HepG2 (cell line): ENCODE measurements around the gene C11orf86. TPM values are rescaled to one million over a fixed set of nuclear protein-coding genes. Genes with fewer than 3 reads are reported as not detected.
A peak's percentile ranks its signal among the peaks of the same experiment; 100 is the strongest.
"Not testable (repeated sequence)": the region's sequence is repeated elsewhere in the genome, so short reads cannot be mapped to it uniquely, and the experiment has no call there.

Source experiments
- ATAC-seq: fragments of 200-7000 bp; cut with Tn5 transposase; 3 replicates; pipeline ENCODE4 v1.9.1; 2020; ENCODE audit warnings: mild to moderate bottlenecking, moderate library complexity
- BruUV-seq: library from RNA; stranded (reverse); fragments of 400-500 nt; replicated peaks from 2 replicates; lab custom pipeline; 2021; lab: Mats Ljungman, UMichigan
- CTCF ChIA-PET: fragments of 300-600 bp; formaldehyde crosslinking; extraction: SDS; loops from one replicate; lab custom pipeline; 2021; ENCODE audit warnings: low total read pairs, inconsistent platforms, low intra/inter-chr PET ratio; lab: Yijun Ruan, JAX
- POLR2A ChIA-PET: fragments of 350-600 bp; sonication (Branson Sonifier 250); formaldehyde crosslinking; loops from one replicate; lab custom pipeline; 2020; ENCODE audit warnings: antibody characterized with exemption, inconsistent platforms; lab: Yijun Ruan, JAX
- DNase-seq: peaks from one replicate; pipeline ENCODE4 v3.0.0-alpha.2; 2015; ENCODE audit warnings: low spot score
- FAIRE-seq: peaks from 3 replicates; lab custom pipeline; 2011; peaks lifted over from hg19 to GRCh38; lab: Jason Lieb, UNC
- H2AFZ ChIP-seq: one replicate; pipeline ENCODE4 v1.6.1; 2011; ENCODE audit warnings: low read length, inconsistent platforms
- H3K27ac ChIP-seq: fragments of 300-600 bp; 3 replicates; pipeline ENCODE4 v1.8.0; 2011; ENCODE audit warnings: mixed run types, mild to moderate bottlenecking, mixed read lengths, low read length, inconsistent platforms; ENCODE audit not compliant: insufficient read depth; ENCODE audit errors: extremely low read length
- H3K27me3 ChIP-seq, 2 experiments: fragments of 200-600 bp in 1 of 2; 2 replicates in 1 of 2; 3 replicates in 1 of 2; pipeline versions ENCODE4 v1.6.0 to v1.8.0; 2011; ENCODE audit warnings: low read length in 2 of 2, mild to moderate bottlenecking in 2 of 2, moderate library complexity in 2 of 2, inconsistent platforms in 1 of 2; ENCODE audit not compliant: insufficient read depth in 2 of 2, control insufficient read depth in 1 of 2
- H3K36me3 ChIP-seq, 2 experiments: fragments of 200-600 bp in 1 of 2; replicated peaks in 1 of 2; 2 replicates in 1 of 2; 3 replicates in 1 of 2; pipeline versions ENCODE4 v1.5.1 to v1.8.0; 2011; ENCODE audit warnings: low read length in 2 of 2, inconsistent platforms in 1 of 2; ENCODE audit not compliant: insufficient read depth in 2 of 2, control insufficient read depth in 1 of 2
- H3K4me1 ChIP-seq: 2 replicates; pipeline ENCODE4 v1.5.1; 2012; ENCODE audit warnings: low read length, inconsistent platforms; ENCODE audit not compliant: insufficient read depth
- H3K4me2 ChIP-seq: 2 replicates; pipeline ENCODE4 v1.6.0; 2011; ENCODE audit warnings: low read depth, low read length, inconsistent platforms
- H3K4me3 ChIP-seq, 3 experiments: fragments of 200-600 bp in 1 of 3; sonication (generic), shearing (Covaris generic) in 1 of 3; replicated peaks in 1 of 3; 2 replicates each; pipeline ENCODE4 v1.5.1; 2011 to 2016; ENCODE audit warnings: low read length in 3 of 3, inconsistent platforms in 2 of 3, low read depth in 2 of 3, mild to moderate bottlenecking in 2 of 3, control low read depth in 1 of 3, mixed read lengths in 1 of 3; ENCODE audit not compliant: insufficient read depth in 1 of 3
- H3K79me2 ChIP-seq: one replicate; pipeline ENCODE4 v1.6.1; 2011; ENCODE audit warnings: low read length, inconsistent platforms; ENCODE audit not compliant: insufficient read depth
- H3K9ac ChIP-seq: 2 replicates; pipeline ENCODE4 v1.6.0; 2011; ENCODE audit warnings: mild to moderate bottlenecking, low read depth, low read length, inconsistent platforms; ENCODE audit not compliant: insufficient read depth
- H3K9me3 ChIP-seq: 2 replicates; pipeline ENCODE4 v1.5.1; 2012; ENCODE audit warnings: mild to moderate bottlenecking, low read length
- H4K20me1 ChIP-seq: 2 replicates; pipeline ENCODE4 v1.6.0; 2011; ENCODE audit warnings: inconsistent platforms, mild to moderate bottlenecking, low read length, moderate library complexity; ENCODE audit not compliant: insufficient read depth
- LCORL ChIP-seq, 2 experiments: fragments of 450-650 bp in 1 of 2; sonication (generic) in 1 of 2; formaldehyde crosslinking in 1 of 2; IDR thresholded peaks; 2 replicates each; pipeline versions ENCODE4 v1.5.0 to v1.6.1; 2017 to 2020; ENCODE audit warnings: antibody characterized with exemption in 1 of 2, missing genetic modification reagents in 1 of 2
- MLLT10 ChIP-seq: sonication (generic); formaldehyde crosslinking; IDR thresholded peaks from 2 replicates; pipeline ENCODE4 v1.4.0; 2020; ENCODE audit warnings: missing genetic modification reagents
- XBP1 ChIP-seq: sonication (generic); formaldehyde crosslinking; IDR thresholded peaks from 2 replicates; pipeline ENCODE4 v1.5.0; 2020; ENCODE audit warnings: missing genetic modification reagents
- ZNF121 ChIP-seq: sonication (generic); formaldehyde crosslinking; IDR thresholded peaks from 2 replicates; pipeline ENCODE4 v1.5.0; 2020; ENCODE audit warnings: mild to moderate bottlenecking, missing genetic modification reagents
- ZNF550 ChIP-seq: sonication (generic); formaldehyde crosslinking; IDR thresholded peaks from 2 replicates; pipeline ENCODE4 v1.4.0; 2020; ENCODE audit warnings: mild to moderate bottlenecking, missing genetic modification reagents, borderline replicate concordance
- WGBS: methylation state at CpG from one replicate; pipeline ENCODE4 v1.1.6; 2017; ENCODE audit warnings: low lambda C conversion rate; 5-methylcytosine and 5-hydroxymethylcytosine counted together
- in situ Hi-C: cut with HindIII; loops from 2 replicates; pipeline ENCODE4 v1.10.0; 2017; ENCODE audit warnings: low pct_unique_long_range_greater_than_20kb; ENCODE audit not compliant: extremely low pct_ligation_motif_present
- intact Hi-C: fragments of 100-400 bp; cut with micrococcal nuclease; formaldehyde crosslinking; loops from one replicate; pipeline ENCODE4 v1.10.0; 2022; ENCODE audit not compliant: unreplicated experiment
- polyA plus RNA-seq, 8 experiments: library from polyadenylated mRNA; depleted of rRNA in 3 of 8; stranded (reverse) in 7 of 8; unstranded in 1 of 8; fragments of >200 nt; fragmentation: Illumina TruSeq in 4 of 8; extraction: Trizol in 4 of 8; gene quantifications; 2 replicates each; pipeline versions ENCODE4 v1.2.1 to v1.2.3, GENCODE V29; 2011 to 2016; ENCODE audit warnings: low read depth in 4 of 8, missing spikeins in 1 of 8, mixed read lengths in 1 of 8; ENCODE audit not compliant: insufficient read depth in 1 of 8
- total RNA-seq, 5 experiments: library from RNA; depleted of rRNA; stranded (reverse); fragments of >200 nt; fragmentation: Illumina TruSeq; extraction: Trizol; gene quantifications; 2 replicates each; pipeline ENCODE4 v1.2.3, GENCODE V29; 2016; ENCODE audit warnings: low read depth in 1 of 5
- TF ChIP-seq, protein P1 (sequence below): sonication (generic); formaldehyde crosslinking; IDR thresholded peaks from 2 replicates; pipeline ENCODE4 v1.8.0; 2022; ENCODE audit warnings: low read depth, missing genetic modification reagents
- TF ChIP-seq, protein P2 (sequence below): sonication (generic); formaldehyde crosslinking; IDR thresholded peaks from 2 replicates; pipeline ENCODE4 v1.9.0; 2022; ENCODE audit warnings: missing genetic modification reagents, mild to moderate bottlenecking, borderline replicate concordance

Gene C11orf86
- total and polyA plus RNA-seq, 2 of the 13 experiments (the other 11 are each of a cell fraction or from before 2014, with no cell fraction given) = 0.11 to 0.18 TPM

DNA sequence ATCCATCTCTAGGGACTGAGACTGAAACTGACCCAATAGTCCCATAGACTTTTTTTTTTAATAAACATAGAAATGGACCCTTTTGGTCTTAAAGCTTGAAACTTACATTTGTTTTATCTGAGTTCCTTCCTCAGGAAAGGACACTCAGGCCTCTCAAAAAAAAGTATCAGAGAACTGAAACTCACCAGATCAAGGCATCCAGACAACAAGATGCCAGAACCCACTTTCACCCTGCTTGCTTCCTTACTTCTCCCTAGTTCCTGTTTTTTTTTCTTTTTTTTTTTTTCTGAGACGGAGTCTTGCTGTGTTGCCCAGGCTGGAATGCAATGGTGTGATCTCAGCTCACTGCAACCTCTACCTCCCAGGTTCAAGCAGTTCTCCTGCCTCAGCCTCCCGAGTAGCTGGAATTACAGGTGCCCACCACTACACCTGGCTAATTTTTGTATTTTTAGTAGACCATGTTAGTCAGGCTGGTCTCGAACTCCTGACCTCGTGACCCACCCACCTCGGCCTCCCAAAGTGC lies 13.4 kb upstream of the C11orf86 start:
- intact Hi-C loops = loop anchor here (10.0 kb wide), 1 partner anchor 563 kb away; the partner anchor contains the start of gene CABP2
- H3K36me3 ChIP-seq, H3K4me3 ChIP-seq, in situ Hi-C loops, H3K4me2 ChIP-seq, H3K9me3 ChIP-seq: not testable (repeated sequence)
- peak; percentile 57 for TF ChIP-seq ZNF121 (CRISPR knock-in tag)
- TF ChIP-seq, all 625 proteins: peak for 1; not testable (repeated sequence) for 624
- H2AFZ ChIP-seq, H3K27ac ChIP-seq, BruUV-seq, DNase-seq, ATAC-seq, H3K27me3 ChIP-seq, CTCF ChIA-PET, FAIRE-seq, H3K79me2 ChIP-seq, H4K20me1 ChIP-seq, H3K9ac ChIP-seq: not testable (repeated sequence)
- H3K4me1 ChIP-seq = peaks cover 46% of the 10 kb centered on the region
- POLR2A ChIA-PET = interaction anchor here (0.6 kb wide), 1 partner anchor 10 kb away, joined by 4 read pairs; no protein-coding TSS in a partner anchor
- 57% methylated on average over 5 of the region's 5 CpGs for WGBS

- intact Hi-C loops (loop anchor here (10.0 kb wide), 1 partner anchor 563 kb away; the partner anchor contains the start of gene CABP2), in situ Hi-C loops (no loop called here)
- Histone ChIP-seq H4K20me1 (no peaks in the 10 kb centered on the region), H3K9me3 (no peaks in the 10 kb centered on the region), H3K79me2 (no peaks in the 10 kb centered on the region), H3K27me3 (no peaks in the 10 kb centered on the region), H2AFZ (no peak overlapping the region), H3K4me3 (no peak overlapping the region), H3K4me2 (no peak overlapping the region), H3K4me1 (peaks cover 46% of the 10 kb centered on the region), H3K9ac (no peak overlapping the region), H3K27ac (no peak overlapping the region), H3K36me3 (no peaks in the 10 kb centered on the region)
- no peak for FAIRE-seq
- POLR2A ChIA-PET = interaction anchor here (0.6 kb wide), 1 partner anchor 9 kb away, joined by 4 read pairs; no protein-coding TSS in a partner anchor
- BruUV-seq = no TSS peak
- ATAC-seq = no peak
- 31% methylated on average over 2 of the region's 2 CpGs for WGBS
- TF ChIP-seq XBP1 (CRISPR knock-in tag) = no peak
- no peak for TF ChIP-seq LCORL (IDR thresholded peaks at IDR 0.05)
- no peak for TF ChIP-seq LCORL (CRISPR knock-in tag; IDR thresholded peaks at IDR 0.05)
- TF ChIP-seq ZNF550 (CRISPR knock-in tag) = no peak
- TF ChIP-seq, protein P1, sequence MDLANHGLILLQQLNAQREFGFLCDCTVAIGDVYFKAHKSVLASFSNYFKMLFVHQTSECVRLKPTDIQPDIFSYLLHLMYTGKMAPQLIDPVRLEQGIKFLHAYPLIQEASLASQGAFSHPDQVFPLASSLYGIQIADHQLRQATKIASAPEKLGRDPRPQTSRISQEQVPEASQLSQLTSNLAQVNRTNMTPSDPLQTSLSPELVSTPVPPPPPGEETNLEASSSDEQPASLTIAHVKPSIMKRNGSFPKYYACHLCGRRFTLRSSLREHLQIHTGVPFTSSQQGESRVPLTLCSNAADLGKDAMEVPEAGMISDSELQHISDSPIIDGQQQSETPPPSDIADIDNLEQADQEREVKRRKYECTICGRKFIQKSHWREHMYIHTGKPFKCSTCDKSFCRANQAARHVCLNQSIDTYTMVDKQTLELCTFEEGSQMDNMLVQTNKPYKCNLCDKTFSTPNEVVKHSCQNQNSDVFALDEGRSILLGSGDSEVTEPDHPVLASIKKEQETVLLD (CRISPR knock-in tag) = no peak
- TF ChIP-seq, protein P2, sequence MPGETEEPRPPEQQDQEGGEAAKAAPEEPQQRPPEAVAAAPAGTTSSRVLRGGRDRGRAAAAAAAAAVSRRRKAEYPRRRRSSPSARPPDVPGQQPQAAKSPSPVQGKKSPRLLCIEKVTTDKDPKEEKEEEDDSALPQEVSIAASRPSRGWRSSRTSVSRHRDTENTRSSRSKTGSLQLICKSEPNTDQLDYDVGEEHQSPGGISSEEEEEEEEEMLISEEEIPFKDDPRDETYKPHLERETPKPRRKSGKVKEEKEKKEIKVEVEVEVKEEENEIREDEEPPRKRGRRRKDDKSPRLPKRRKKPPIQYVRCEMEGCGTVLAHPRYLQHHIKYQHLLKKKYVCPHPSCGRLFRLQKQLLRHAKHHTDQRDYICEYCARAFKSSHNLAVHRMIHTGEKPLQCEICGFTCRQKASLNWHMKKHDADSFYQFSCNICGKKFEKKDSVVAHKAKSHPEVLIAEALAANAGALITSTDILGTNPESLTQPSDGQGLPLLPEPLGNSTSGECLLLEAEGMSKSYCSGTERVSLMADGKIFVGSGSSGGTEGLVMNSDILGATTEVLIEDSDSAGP (CRISPR knock-in tag) = no peak
- TF ChIP-seq MLLT10 (CRISPR knock-in tag) = no peak
- CTCF ChIA-PET = no interaction called here
- no peak for DNase-seq
Observed at GRCh38 chr11:66962247-66962646, 12.9 kb upstream of the C11orf86 start.
